ENCODE results near the gene EEF2.
"Not testable (repeated sequence)": the region's sequence is repeated elsewhere in the genome, so short reads cannot be mapped to it uniquely, and the experiment has no call there.

Gene EEF2

GRCh38 chr19:3944018-3944721, 41.1 kb downstream of the EEF2 start:
- DNase-seq = no peak

- DNase-seq = no peak
These were observed 42.4 kb downstream of the EEF2 start for GRCh38 chr19:3942790-3943409.

- not testable (repeated sequence) for DNase-seq
These were observed 46.8 kb downstream of the EEF2 start for GRCh38 chr19:3938300-3938950.

GRCh38 chr19:3936506-3937442, 48.5 kb downstream of the EEF2 start:
- DNase-seq = no peak

- DNase-seq = no peak
These were observed 52.1 kb downstream of the EEF2 start, which contains the start of gene NMRK2 for GRCh38 chr19:3932931-3933810. Gene NMRK2 (plus strand): TSS chr19:3933069. CDS start chr19:3933672, 603 bp downstream.

GRCh38 chr19:3931041-3931440, 54.2 kb downstream of the EEF2 start:
- DNase-seq = no peak

Measured in activated CD4-positive, alpha-beta T cell treated with anti-CD3 and anti-CD28 coated beads, Interleukin-10, Interleukin-2, amounts not matched to agents 100 ng/mL and 50 ng/mL, durations not matched to agents 16 hours and 8 hours (primary cell).